ENCODE measurements around the gene PPP4R1. TPM values are rescaled to one million over a fixed set of nuclear protein-coding genes. Genes with fewer than 3 reads are reported as not detected.

PPP4R1 gene
- total RNA-seq, 1 donor from 2014 or later: 136 TPM

DNA sequence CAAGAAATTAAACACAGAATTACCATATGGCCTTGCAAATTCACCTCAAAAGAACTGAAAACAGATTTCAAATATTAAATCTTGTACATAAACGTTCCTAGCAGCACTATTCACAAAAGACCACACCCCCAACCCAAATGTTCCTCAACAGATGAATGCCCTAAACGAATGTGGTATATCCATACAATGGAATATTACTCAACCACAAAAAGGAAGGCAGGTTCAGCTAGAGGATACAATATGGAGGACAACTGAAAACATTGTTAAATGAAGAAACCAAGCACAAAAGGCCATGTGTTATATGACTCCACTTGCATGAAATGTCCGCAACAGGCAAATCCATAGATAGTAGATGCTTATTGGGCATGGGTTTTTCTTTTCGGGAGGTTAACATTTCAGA, 61.7 kb downstream of the PPP4R1 start:
- peaks cover 5% of the 10 kb centered on the region for H3K9me3 Mint-ChIP-seq (ENCODE audit: unreplicated experiment)
- no peak overlapping the region for H3K4me3 Mint-ChIP-seq (ENCODE audit: unreplicated experiment)
- H3K36me3 Mint-ChIP-seq (ENCODE audit: unreplicated experiment): peaks cover 16% of the 10 kb centered on the region
- no peak overlapping the region for H3K27ac Mint-ChIP-seq (ENCODE audit: unreplicated experiment)
- DNase-seq: no peak
- TF ChIP-seq CTCF (IDR thresholded peaks at IDR 0.05; ENCODE audit: partially characterized antibody, unreplicated experiment): no peak
- peaks cover 7% of the 10 kb centered on the region for H3K4me1 Mint-ChIP-seq (ENCODE audit: low read depth, unreplicated experiment)
- no peaks in the 10 kb centered on the region for H3K27me3 Mint-ChIP-seq (ENCODE audit: unreplicated experiment)

- Mint-ChIP-seq H3K27me3 (ENCODE audit: unreplicated experiment) (no peaks in the 10 kb centered on the region), H3K9me3 (ENCODE audit: unreplicated experiment) (peaks cover 5% of the 10 kb centered on the region), H3K36me3 (ENCODE audit: unreplicated experiment) (peaks cover 17% of the 10 kb centered on the region), H3K4me3 (ENCODE audit: unreplicated experiment) (no peak overlapping the region), H3K27ac (ENCODE audit: unreplicated experiment) (no peak overlapping the region), H3K4me1 (ENCODE audit: low read depth, unreplicated experiment) (peaks cover 7% of the 10 kb centered on the region)
- no peak for TF ChIP-seq CTCF (IDR thresholded peaks at IDR 0.05; ENCODE audit: partially characterized antibody, unreplicated experiment)
- DNase-seq: no peak
Observed at GRCh38 chr18:9552191-9552590, 62.2 kb downstream of the PPP4R1 start.

GRCh38 chr18:9550429-9550828, 63.9 kb downstream of the PPP4R1 start:
- H3K27me3 Mint-ChIP-seq (ENCODE audit: unreplicated experiment): peaks cover 1% of the 10 kb centered on the region
- H3K9me3 Mint-ChIP-seq (ENCODE audit: unreplicated experiment): peaks cover 5% of the 10 kb centered on the region

DNA sequence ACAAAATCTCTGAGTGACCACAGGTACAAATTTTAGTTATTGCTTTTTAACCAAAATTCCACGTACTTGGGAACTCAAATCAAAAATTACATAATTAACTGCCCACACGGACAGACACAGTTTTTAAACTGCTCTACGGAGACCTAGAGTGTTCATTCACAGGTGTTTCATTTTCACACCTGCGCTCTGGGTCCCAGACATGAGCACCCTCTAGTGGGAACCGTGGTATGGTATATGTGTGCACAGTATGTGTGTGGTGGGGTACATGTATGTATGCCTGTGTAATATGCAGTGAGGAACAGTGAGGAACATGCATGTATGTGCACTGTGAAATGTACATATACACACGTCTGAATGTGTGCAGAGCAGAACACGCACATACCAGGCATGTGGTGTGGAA, 65.0 kb downstream of the PPP4R1 start:
- H3K36me3 Mint-ChIP-seq (ENCODE audit: unreplicated experiment): peaks cover 22% of the 10 kb centered on the region
- H3K4me3 Mint-ChIP-seq (ENCODE audit: unreplicated experiment): no peak overlapping the region
- no peak overlapping the region for H3K27ac Mint-ChIP-seq (ENCODE audit: unreplicated experiment)
- DNase-seq: no peak
- peaks cover 1% of the 10 kb centered on the region for H3K27me3 Mint-ChIP-seq (ENCODE audit: unreplicated experiment)
- no peak for TF ChIP-seq CTCF (IDR thresholded peaks at IDR 0.05; ENCODE audit: partially characterized antibody, unreplicated experiment)
- peaks cover 5% of the 10 kb centered on the region for H3K9me3 Mint-ChIP-seq (ENCODE audit: unreplicated experiment)
- peaks cover 9% of the 10 kb centered on the region for H3K4me1 Mint-ChIP-seq (ENCODE audit: low read depth, unreplicated experiment)

More at GRCh38 chr18:9550429-9550828, 63.9 kb downstream of the PPP4R1 start:
- H3K4me1 Mint-ChIP-seq (ENCODE audit: low read depth, unreplicated experiment): peaks cover 7% of the 10 kb centered on the region
- DNase-seq: no peak
- no peak for TF ChIP-seq CTCF (IDR thresholded peaks at IDR 0.05; ENCODE audit: partially characterized antibody, unreplicated experiment)
- no peak overlapping the region for H3K4me3 Mint-ChIP-seq (ENCODE audit: unreplicated experiment)
- peaks cover 22% of the 10 kb centered on the region for H3K36me3 Mint-ChIP-seq (ENCODE audit: unreplicated experiment)
- H3K27ac Mint-ChIP-seq (ENCODE audit: unreplicated experiment): no peak overlapping the region

- no peak for DNase-seq
- TF ChIP-seq CTCF (IDR thresholded peaks at IDR 0.05; ENCODE audit: partially characterized antibody, unreplicated experiment): no peak
- peaks cover 13% of the 10 kb centered on the region for H3K36me3 Mint-ChIP-seq (ENCODE audit: unreplicated experiment)
- peaks cover 6% of the 10 kb centered on the region for H3K27me3 Mint-ChIP-seq (ENCODE audit: unreplicated experiment)
- H3K4me3 Mint-ChIP-seq (ENCODE audit: unreplicated experiment): no peak overlapping the region
- no peak overlapping the region for H3K27ac Mint-ChIP-seq (ENCODE audit: unreplicated experiment)
- peaks cover 12% of the 10 kb centered on the region for H3K4me1 Mint-ChIP-seq (ENCODE audit: low read depth, unreplicated experiment)
- H3K9me3 Mint-ChIP-seq (ENCODE audit: unreplicated experiment): peaks cover 8% of the 10 kb centered on the region
Observed at GRCh38 chr18:9547782-9548181, 66.6 kb downstream of the PPP4R1 start.

Data from glutamatergic neuron (in vitro differentiated cells).